Endothelial cell of hepatic sinusoid (primary cell): ENCODE data around the gene ARF1.

Source experiments
- in situ Hi-C: cut with HindIII; loops from 2 replicates; pipeline ENCODE4 v1.10.0; 2017; ENCODE audit warnings: low sequenced_read_pairs

Gene ARF1

GRCh38 chr1:228068359-228068758 lies 14.1 kb upstream of the ARF1 start:
- in situ Hi-C loops, result loop anchor here (5.0 kb wide), 1 partner anchor 71 kb away; no protein-coding TSS in a partner anchor

- in situ Hi-C loops, result no loop called here
Observed at GRCh38 chr1:228070173-228070572, 12.3 kb upstream of the ARF1 start.

GRCh38 chr1:228070851-228071250 lies 11.7 kb upstream of the ARF1 start:
- in situ Hi-C loops, result no loop called here

- in situ Hi-C loops, result no loop called here
Observed at GRCh38 chr1:228071839-228072657, 10.5 kb upstream of the ARF1 start.

- in situ Hi-C loops, result no loop called here
Observed at GRCh38 chr1:228072658-228073043, 9.9 kb upstream of the ARF1 start.

- in situ Hi-C loops, result no loop called here
Observed at GRCh38 chr1:228073061-228073856, 9.2 kb upstream of the ARF1 start.

GRCh38 chr1:228073857-228074545 lies 8.5 kb upstream of the ARF1 start:
- in situ Hi-C loops, result no loop called here

- in situ Hi-C loops, result no loop called here
Observed at GRCh38 chr1:228074954-228075730, 7.4 kb upstream of the ARF1 start.

GRCh38 chr1:228075801-228076271 lies 6.7 kb upstream of the ARF1 start:
- in situ Hi-C loops, result no loop called here

GRCh38 chr1:228076796-228077430 lies 5.6 kb upstream of the ARF1 start:
- in situ Hi-C loops, result no loop called here

- in situ Hi-C loops, result no loop called here
Observed at GRCh38 chr1:228077565-228078330, 4.8 kb upstream of the ARF1 start.

- in situ Hi-C loops, result no loop called here
Observed at GRCh38 chr1:228079013-228079412, 3.5 kb upstream of the ARF1 start.

- in situ Hi-C loops, result no loop called here
Observed at GRCh38 chr1:228079601-228080263, 2.8 kb upstream of the ARF1 start.

- in situ Hi-C loops, result no loop called here
Observed at GRCh38 chr1:228081144-228081543, 1.4 kb upstream of the ARF1 start.

GRCh38 chr1:228081578-228082213 lies 812 bp upstream of the ARF1 start:
- in situ Hi-C loops, result no loop called here

GRCh38 chr1:228082918-228083870 lies 686 bp downstream of the ARF1 start:
- in situ Hi-C loops, result no loop called here

- in situ Hi-C loops, result no loop called here
Observed at GRCh38 chr1:228083871-228084278, 1.4 kb downstream of the ARF1 start.
